PFSK-1 (cell line): Measurements from ENCODE around the gene PTPN2.

Source experiments
- POLR2AphosphoS5 ChIP-seq: IDR thresholded peaks from 2 replicates; pipeline ENCODE4 v1.6.1; 2012; ENCODE audit warnings: low read depth, mild to moderate bottlenecking, control low read depth, low read length, moderate library complexity
- REST ChIP-seq, 2 experiments: IDR thresholded peaks; 2 replicates each; pipeline versions ENCODE4 v1.6.1 to v1.8.0; 2011 to 2012; ENCODE audit warnings: low read depth in 2 of 2, low read length in 2 of 2, control low read depth in 1 of 2, inconsistent platforms in 1 of 2, mild to moderate bottlenecking in 1 of 2, moderate library complexity in 1 of 2; ENCODE audit not compliant: insufficient read depth in 1 of 2
- SIN3A ChIP-seq: IDR thresholded peaks from 2 replicates; pipeline ENCODE4 v1.6.1; 2012; ENCODE audit warnings: mild to moderate bottlenecking, low read length, moderate library complexity, borderline replicate concordance; ENCODE audit not compliant: insufficient read depth
- TAF1 ChIP-seq: IDR thresholded peaks from 2 replicates; pipeline ENCODE4 v1.6.1; 2012; ENCODE audit warnings: low read length, control low read depth, borderline replicate concordance; ENCODE audit not compliant: insufficient read depth

GRCh38 chr18:12928641-12929040 lies 44.6 kb upstream of the PTPN2 start:
- TF ChIP-seq TAF1 (no peak), POLR2AphosphoS5 (no peak), SIN3A (no peak), REST (IDR thresholded peaks at IDR 0.05; ENCODE audit: insufficient read depth in 1 of 2, low read depth in 2 of 2, low read length in 2 of 2) (no peak)
